Ovary (tissue), 3 donors: ENCODE measurements around the gene PEAK1.

Experiments used
- POLR2A ChIP-seq: fragments of 450-650 bp; IDR thresholded peaks from one replicate; pipeline ENCODE4 v1.6.1; 2017; ENCODE audit warnings: antibody characterized with exemption, mild to moderate bottlenecking, moderate library complexity
- TF ChIP-seq, protein P1 (sequence below), 3 donors: fragments of 450-650 bp in 2 of 3; fragments of 200-600 bp in 1 of 3; IDR thresholded peaks; one replicate each; pipeline versions ENCODE4 v1.5.1 to v1.8.0; 2016 to 2022; ENCODE audit warnings: antibody characterized with exemption in 3 of 3, mild to moderate bottlenecking in 1 of 3
- donor health status: DM: no; HTN: no; CAD: no.

DNA sequence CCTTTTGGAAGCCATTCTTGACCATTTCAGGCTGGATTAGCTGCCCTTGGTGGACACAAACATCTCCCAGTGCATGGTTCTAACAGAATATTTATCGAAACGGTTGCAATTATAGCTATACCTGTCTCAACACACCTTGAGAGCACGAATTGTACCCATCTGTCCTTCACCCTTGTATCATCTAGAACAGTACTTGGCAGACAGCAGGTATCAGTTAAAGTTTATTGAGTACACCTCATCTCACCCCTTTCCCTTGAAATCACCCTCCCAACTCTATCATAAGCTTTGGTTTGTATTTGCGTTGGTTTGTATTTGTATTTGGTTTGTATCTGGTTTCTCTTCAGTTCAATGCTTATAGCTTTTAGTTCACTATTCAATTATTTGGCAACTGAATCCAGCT, 361.4 kb downstream of the PEAK1 start:
- TF ChIP-seq, protein P1, sequence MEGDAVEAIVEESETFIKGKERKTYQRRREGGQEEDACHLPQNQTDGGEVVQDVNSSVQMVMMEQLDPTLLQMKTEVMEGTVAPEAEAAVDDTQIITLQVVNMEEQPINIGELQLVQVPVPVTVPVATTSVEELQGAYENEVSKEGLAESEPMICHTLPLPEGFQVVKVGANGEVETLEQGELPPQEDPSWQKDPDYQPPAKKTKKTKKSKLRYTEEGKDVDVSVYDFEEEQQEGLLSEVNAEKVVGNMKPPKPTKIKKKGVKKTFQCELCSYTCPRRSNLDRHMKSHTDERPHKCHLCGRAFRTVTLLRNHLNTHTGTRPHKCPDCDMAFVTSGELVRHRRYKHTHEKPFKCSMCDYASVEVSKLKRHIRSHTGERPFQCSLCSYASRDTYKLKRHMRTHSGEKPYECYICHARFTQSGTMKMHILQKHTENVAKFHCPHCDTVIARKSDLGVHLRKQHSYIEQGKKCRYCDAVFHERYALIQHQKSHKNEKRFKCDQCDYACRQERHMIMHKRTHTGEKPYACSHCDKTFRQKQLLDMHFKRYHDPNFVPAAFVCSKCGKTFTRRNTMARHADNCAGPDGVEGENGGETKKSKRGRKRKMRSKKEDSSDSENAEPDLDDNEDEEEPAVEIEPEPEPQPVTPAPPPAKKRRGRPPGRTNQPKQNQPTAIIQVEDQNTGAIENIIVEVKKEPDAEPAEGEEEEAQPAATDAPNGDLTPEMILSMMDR (IDR thresholded peaks at IDR 0.05) = no peak
- TF ChIP-seq POLR2A = no peak
